H1 (cell line): Measurements from ENCODE around the gene CAPZA2. TPM values are rescaled to one million over a fixed set of nuclear protein-coding genes. Genes with fewer than 3 reads are reported as not detected.
A peak's percentile ranks its signal among the peaks of the same experiment; 100 is the strongest.

Source experiments
- CTCF ChIA-PET: fragments of 300-600 bp; sonication (Branson Sonifier 250); formaldehyde crosslinking; loops from one replicate; lab custom pipeline; 2021; ENCODE audit not compliant: partially characterized antibody; lab: Charles Lee
- POLR2A ChIA-PET: fragments of 300-600 bp; sonication (Branson Sonifier 250); formaldehyde crosslinking; loops from one replicate; lab custom pipeline; 2021; ENCODE audit warnings: inconsistent platforms; ENCODE audit not compliant: partially characterized antibody; lab: Charles Lee
- DNase-seq, 2 experiments: peaks; one replicate each; pipeline versions ENCODE4 v3.0.0 to v3.0.0-alpha.2; 2010 to 2022; ENCODE audit warnings: low spot score in 2 of 2, low read depth in 1 of 2, mixed read lengths in 1 of 2
- FAIRE-seq: peaks from 2 replicates; lab custom pipeline; 2011; peaks lifted over from hg19 to GRCh38; lab: Jason Lieb, UNC
- H2AFZ ChIP-seq: 2 replicates; pipeline ENCODE4 v1.8.1; 2012; ENCODE audit warnings: low read length, inconsistent platforms
- H2AK5ac ChIP-seq: 2 replicates; pipeline ENCODE4 v1.6.1; 2013; ENCODE audit warnings: low read depth, low read length
- H2BK120ac ChIP-seq: replicated peaks from 2 replicates; pipeline ENCODE3; 2013; ENCODE audit warnings: low read depth, low read length, inconsistent platforms
- H2BK12ac ChIP-seq: 2 replicates; pipeline ENCODE4 v1.6.1; 2013; ENCODE audit warnings: low read depth, low read length
- H2BK15ac ChIP-seq: 2 replicates; pipeline ENCODE4 v1.6.1; 2013; ENCODE audit warnings: low read length
- H2BK20ac ChIP-seq: 2 replicates; pipeline ENCODE4 v1.6.1; 2013; ENCODE audit warnings: low read length
- H2BK5ac ChIP-seq: 2 replicates; pipeline ENCODE4 v1.6.1; 2013; ENCODE audit warnings: low read depth, low read length
- H3K14ac ChIP-seq: 2 replicates; pipeline ENCODE4 v1.6.1; 2013; ENCODE audit warnings: inconsistent platforms; ENCODE audit not compliant: insufficient read length
- H3K18ac ChIP-seq: 2 replicates; pipeline ENCODE4 v1.6.1; 2013; ENCODE audit warnings: low read length; ENCODE audit errors: extremely low read depth
- H3K23ac ChIP-seq: 2 replicates; pipeline ENCODE4 v1.6.1; 2013; ENCODE audit warnings: inconsistent platforms; ENCODE audit not compliant: insufficient read length
- H3K23me2 ChIP-seq: 2 replicates; pipeline ENCODE4 v1.6.1; 2013; ENCODE audit warnings: low read depth, low read length
- H3K27ac ChIP-seq: 2 replicates; pipeline ENCODE4 v1.6.1; 2011; ENCODE audit warnings: low read depth, low read length, inconsistent platforms
- H3K27me3 ChIP-seq, 4 experiments: replicated peaks in 1 of 4; 1 replicate in 1 of 4; 2 replicates in 3 of 4; pipeline versions ENCODE4 v1.6.1 to v1.8.1; 2011 to 2013; ENCODE audit warnings: low read length in 3 of 4, mild to moderate bottlenecking in 3 of 4, inconsistent platforms in 2 of 4, mixed read lengths in 2 of 4, moderate library complexity in 1 of 4; ENCODE audit not compliant: control insufficient read depth in 3 of 4, insufficient read depth in 3 of 4; ENCODE audit errors: extremely low read depth in 1 of 4
- H3K36me3 ChIP-seq, 4 experiments: 2 replicates each; pipeline versions ENCODE4 v1.6.1 to v1.8.1; 2011 to 2013; ENCODE audit warnings: mild to moderate bottlenecking in 4 of 4, low read length in 3 of 4, moderate library complexity in 2 of 4, control low read depth in 1 of 4, inconsistent platforms in 1 of 4; ENCODE audit not compliant: insufficient read depth in 4 of 4, control insufficient read depth in 2 of 4
- H3K4ac ChIP-seq: replicated peaks from 2 replicates; pipeline ENCODE3; 2013; ENCODE audit warnings: low read length, low read depth, mixed read lengths, inconsistent platforms; ENCODE audit not compliant: insufficient read length
- H3K4me1 ChIP-seq, 4 experiments: replicated peaks in 1 of 4; 1 replicate in 1 of 4; 2 replicates in 3 of 4; pipeline versions ENCODE4 v1.6.1 to v1.8.1; 2011 to 2013; ENCODE audit warnings: low read length in 3 of 4, inconsistent platforms in 2 of 4, mixed read lengths in 1 of 4; ENCODE audit not compliant: insufficient read depth in 4 of 4, control insufficient read depth in 3 of 4
- H3K4me2 ChIP-seq, 2 experiments: 2 replicates each; pipeline versions ENCODE4 v1.6.1 to v1.8.1; 2011 to 2013; ENCODE audit warnings: low read depth in 2 of 2, low read length in 2 of 2, control low read depth in 1 of 2, inconsistent platforms in 1 of 2, mild to moderate bottlenecking in 1 of 2; ENCODE audit not compliant: insufficient read depth in 1 of 2
- H3K4me3 ChIP-seq, 4 experiments: fragments of 200-600, 300-600 bp in 1 of 4; sonication (generic), shearing (Covaris generic), sonication (Bioruptor Twin) in 1 of 4; 2 replicates each; pipeline versions ENCODE4 v1.5.1 to v1.8.1; 2011 to 2016; ENCODE audit warnings: low read length in 4 of 4, low read depth in 3 of 4, control low read depth in 2 of 4, inconsistent platforms in 2 of 4, mild to moderate bottlenecking in 2 of 4, mixed read lengths in 1 of 4, moderate library complexity in 1 of 4; ENCODE audit not compliant: insufficient read depth in 2 of 4; ENCODE audit errors: extremely low read depth in 1 of 4
- H3K56ac ChIP-seq: replicated peaks from 2 replicates; pipeline ENCODE3; 2013; ENCODE audit warnings: low read depth, mild to moderate bottlenecking, mixed read lengths, low read length, inconsistent platforms; ENCODE audit not compliant: insufficient read length
- H3K79me1 ChIP-seq: 2 replicates; pipeline ENCODE4 v1.6.1; 2013; ENCODE audit warnings: low read depth, low read length, control low read depth
- H3K79me2 ChIP-seq, 2 experiments: 2 replicates each; pipeline versions ENCODE4 v1.6.1 to v1.8.1; 2012 to 2013; ENCODE audit warnings: low read length in 2 of 2, mild to moderate bottlenecking in 2 of 2, inconsistent platforms in 1 of 2; ENCODE audit not compliant: insufficient read depth in 2 of 2, control insufficient read depth in 1 of 2
- H3K9ac ChIP-seq, 4 experiments: replicated peaks in 1 of 4; 1 replicate in 1 of 4; 2 replicates in 3 of 4; pipeline versions ENCODE4 v1.6.1 to v1.8.1; 2011 to 2013; ENCODE audit warnings: low read depth in 3 of 4, low read length in 3 of 4, control low read depth in 2 of 4, mild to moderate bottlenecking in 2 of 4, moderate library complexity in 2 of 4, inconsistent platforms in 1 of 4; ENCODE audit errors: extremely low read depth in 1 of 4
- H3K9me3 ChIP-seq, 2 experiments: 2 replicates each; pipeline versions ENCODE4 v1.6.1 to v1.8.1; 2012 to 2013; ENCODE audit warnings: mild to moderate bottlenecking in 2 of 2, moderate library complexity in 2 of 2, control low read depth in 1 of 2, inconsistent platforms in 1 of 2, low read depth in 1 of 2, low read length in 1 of 2, mixed read lengths in 1 of 2; ENCODE audit not compliant: insufficient read depth in 2 of 2
- H4K20me1 ChIP-seq, 2 experiments: replicated peaks in 1 of 2; 2 replicates each; pipeline versions ENCODE3 to v1.8.1; 2011 to 2013; ENCODE audit warnings: inconsistent platforms in 2 of 2, low read length in 2 of 2, mild to moderate bottlenecking in 1 of 2; ENCODE audit not compliant: insufficient read depth in 2 of 2, control insufficient read depth in 1 of 2
- H4K5ac ChIP-seq: 2 replicates; pipeline ENCODE4 v1.6.1; 2013; ENCODE audit warnings: low read length, low read depth, mixed read lengths, inconsistent platforms; ENCODE audit not compliant: insufficient read length
- H4K8ac ChIP-seq: 2 replicates; pipeline ENCODE4 v1.8.0; 2013; ENCODE audit warnings: mild to moderate bottlenecking, moderate library complexity, low read length, inconsistent platforms; ENCODE audit not compliant: insufficient read depth; ENCODE audit errors: extremely low read depth
- H4K91ac ChIP-seq: replicated peaks from 2 replicates; pipeline ENCODE3; 2013; ENCODE audit warnings: low read length, mixed read lengths, inconsistent platforms; ENCODE audit not compliant: insufficient read length
- PHF8 ChIP-seq: fragments of 200-600 bp; sonication (generic); conservative IDR thresholded peaks from 2 replicates; pipeline ENCODE4 v1.7.1; 2012; ENCODE audit warnings: low read depth, mild to moderate bottlenecking, inconsistent platforms, low read length, moderate library complexity
- TCF12 ChIP-seq: IDR thresholded peaks from 2 replicates; pipeline ENCODE4 v1.6.1; 2011; ENCODE audit warnings: low read depth, mild to moderate bottlenecking, low read length
- WGBS, 2 experiments: shearing (Covaris generic) in 1 of 2; methylation state at CpG; one replicate each; pipeline versions ENCODE4 v1.1.6 to v1.1.7; 2013 to 2015; ENCODE audit warnings: low lambda C conversion rate in 2 of 2, mixed read lengths in 2 of 2, inconsistent platforms in 1 of 2, low coverage in 1 of 2, missing lambda C conversion rate in 1 of 2; ENCODE audit not compliant: insufficient replicate concordance in 2 of 2, insufficient coverage in 1 of 2, insufficient read length in 1 of 2; ENCODE audit errors: extremely low coverage in 1 of 2, missing lambda C conversion rate in 1 of 2; 5-methylcytosine and 5-hydroxymethylcytosine counted together
- polyA plus RNA-seq, 7 experiments: library from polyadenylated mRNA; depleted of rRNA in 3 of 7; stranded (reverse) in 5 of 7; unstranded in 2 of 7; fragments of >200 nt in 5 of 7; fragments of 200-250 nt in 2 of 7; gene quantifications; 1 replicate in 5 of 7; 2 replicates in 1 of 7; 4 replicates in 1 of 7; pipeline versions ENCODE4 v1.2.1 to v1.2.3, GENCODE V29; 2011 to 2013; ENCODE audit warnings: missing spikeins in 2 of 7, mixed read lengths in 2 of 7
- total RNA-seq: library from RNA; stranded (reverse); fragmentation: NEBNext Ultra II Directional; extraction: Animal tissue kit (Norgen Biotek cat#: 25700); gene quantifications from 2 replicates; pipeline ENCODE4 v1.2.1, GENCODE V29; 2021

CAPZA2 gene
- total and polyA plus RNA-seq, 2 of the 8 experiments (the other 6 are each of a cell fraction or from before 2014, with no cell fraction given) = 33.2 to 145 TPM

- no peak overlapping the region for H3K9ac ChIP-seq
- peak overlapping the region; percentile 51; the same call in 1 of the 2 replicates for H3K27ac ChIP-seq
- no peaks in the 10 kb centered on the region for H3K27me3 ChIP-seq
- no peak overlapping the region for H3K14ac ChIP-seq
- H3K4me1 ChIP-seq = peaks cover 4 to 18% (median 12%) of the 10 kb centered on the region in 4 experiments; a peak in 4 of 7 replicates
- no peak overlapping the region for H2BK15ac ChIP-seq
- DNase-seq (no peak), FAIRE-seq (no peak)
- H2AFZ ChIP-seq = no peak overlapping the region
- no peaks in the 10 kb centered on the region for H3K79me1 ChIP-seq
- WGBS, 2 experiments = 87% methylated on average over 3 of the region's 3 CpGs; no CpG with 5 or more reads in 1 of the 2 experiments
- H3K36me3 ChIP-seq = no peaks in the 10 kb centered on the region
- no peak overlapping the region for H3K4ac ChIP-seq
- no peak overlapping the region for H2BK12ac ChIP-seq
- H3K23me2 ChIP-seq = no peaks in the 10 kb centered on the region
- no peaks in the 10 kb centered on the region for H4K20me1 ChIP-seq
- no peak overlapping the region for H3K56ac ChIP-seq
- no peak overlapping the region for H2BK5ac ChIP-seq
- H3K23ac ChIP-seq = no peak overlapping the region
- H4K91ac ChIP-seq = peak overlapping the region; percentile 10
- no peak overlapping the region for H4K5ac ChIP-seq
- H4K8ac ChIP-seq = no peak overlapping the region; the same call in 1 of the 2 replicates
- no peak overlapping the region for H2AK5ac ChIP-seq
- H3K79me2 ChIP-seq = peaks cover 0 to 30% of the 10 kb centered on the region in 2 experiments; a peak in 2 of 4 replicates
- POLR2A ChIA-PET = interaction anchor here (0.8 to 6.7 kb wide), 4 partner anchors 12 to 17 kb away, joined by 4 to 34 read pairs (median 5); partner anchors contain the start of gene ST7
- H3K4me3 ChIP-seq = no peak overlapping the region
- no peak overlapping the region for H2BK20ac ChIP-seq
- no peak overlapping the region; the same call in 1 of the 2 replicates for H3K18ac ChIP-seq
- CTCF ChIA-PET = interaction anchor here (0.8 to 4.5 kb wide), 5 partner anchors 14 to 153 kb away, joined by 3 to 50 read pairs (median 3); no protein-coding TSS in a partner anchor
- H2BK120ac ChIP-seq = peak overlapping the region; percentile 2
- no peaks in the 10 kb centered on the region for H3K9me3 ChIP-seq
- no peak overlapping the region; a peak in 1 of 4 replicates for H3K4me2 ChIP-seq
- TF ChIP-seq TCF12 (no peak), PHF8 (no peak)
Measured at GRCh38 chr7:116970238-116970910, 108.0 kb downstream of the CAPZA2 start.
